GM12878 (cell line): Measurements from ENCODE around the gene KCNA4. TPM values are rescaled to one million over a fixed set of nuclear protein-coding genes. Genes with fewer than 3 reads are reported as not detected.
"Not testable (repeated sequence)": the region's sequence is repeated elsewhere in the genome, so short reads cannot be mapped to it uniquely, and the experiment has no call there.

Source experiments
- ATAC-seq: fragments of 200-7000 bp; cut with Tn5 transposase; 3 replicates; pipeline ENCODE4 v1.9.1; 2020; ENCODE audit warnings: mild to moderate bottlenecking, moderate library complexity
- BruUV-seq: library from RNA; stranded (reverse); fragments of 400-500 nt; replicated peaks from 2 replicates; lab custom pipeline; 2021; lab: Mats Ljungman, UMichigan
- CTCF ChIA-PET: fragments of 300-600 bp; sonication (Branson Sonifier 250); formaldehyde crosslinking; extraction: SDS; loops from one replicate; lab custom pipeline; 2021; ENCODE audit warnings: inconsistent platforms; lab: Yijun Ruan, JAX
- POLR2A ChIA-PET: fragments of 350-600 bp; formaldehyde crosslinking; extraction: SDS; loops from one replicate; lab custom pipeline; 2021; ENCODE audit warnings: inconsistent platforms; lab: Charles Lee
- RAD21 ChIA-PET: fragments of 300-600 bp; sonication (Branson Sonifier 250); formaldehyde crosslinking; loops from one replicate; lab custom pipeline; 2023; ENCODE audit warnings: antibody characterized with exemption; ENCODE audit not compliant: unreplicated experiment; lab: Charles Lee
- SMC1A ChIA-PET: fragments of 300-600 bp; sonication (Branson Sonifier 250); formaldehyde crosslinking; loops from one replicate; lab custom pipeline; 2023; ENCODE audit not compliant: unreplicated experiment, uncharacterized antibody; lab: Charles Lee
- DNase-seq: peaks from one replicate; pipeline ENCODE4 v3.0.0-alpha.2; 2011; ENCODE audit warnings: low read depth, low spot score
- FAIRE-seq: peaks from 3 replicates; lab custom pipeline; 2011; peaks lifted over from hg19 to GRCh38; lab: Jason Lieb, UNC
- H2AFZ ChIP-seq: 2 replicates; pipeline ENCODE4 v1.6.0; 2011; ENCODE audit warnings: low read depth, low read length, control low read depth; ENCODE audit not compliant: control insufficient read depth
- H3K27ac ChIP-seq: 2 replicates; pipeline ENCODE4 v1.5.1; 2011; ENCODE audit warnings: control low read depth; ENCODE audit not compliant: control insufficient read depth, insufficient read depth
- H3K27me3 ChIP-seq, 2 experiments: replicated peaks in 1 of 2; 2 replicates each; pipeline versions ENCODE4 v1.6.0 to v1.6.1; 2011; ENCODE audit warnings: low read length in 1 of 2; ENCODE audit not compliant: control insufficient read depth in 2 of 2, insufficient read depth in 2 of 2
- H3K36me3 ChIP-seq, 2 experiments: 2 replicates each; pipeline ENCODE4 v1.5.1; 2011; ENCODE audit warnings: low read length in 1 of 2; ENCODE audit not compliant: control insufficient read depth in 2 of 2, insufficient read depth in 2 of 2
- H3K4me1 ChIP-seq: 2 replicates; pipeline ENCODE4 v1.6.1; 2011; ENCODE audit warnings: mild to moderate bottlenecking, low read length, moderate library complexity, mixed read lengths; ENCODE audit not compliant: control insufficient read depth, insufficient read depth
- H3K4me2 ChIP-seq: 2 replicates; pipeline ENCODE4 v1.6.0; 2011; ENCODE audit warnings: control low read depth; ENCODE audit not compliant: control insufficient read depth, insufficient read depth
- H3K4me3 ChIP-seq: fragments of 200-600 bp; sonication (generic); 2 replicates; pipeline ENCODE4 v1.5.1; 2016
- H3K79me2 ChIP-seq: 2 replicates; pipeline ENCODE4 v1.6.0; 2011; ENCODE audit warnings: low read length; ENCODE audit not compliant: control insufficient read depth, insufficient read depth
- H3K9ac ChIP-seq: 2 replicates; pipeline ENCODE4 v1.8.0; 2011; ENCODE audit warnings: low read length, control low read depth, mixed read lengths; ENCODE audit not compliant: control insufficient read depth, insufficient read depth
- H3K9me3 ChIP-seq: replicated peaks from 3 replicates; pipeline ENCODE4 v1.5.1; 2011; ENCODE audit warnings: mild to moderate bottlenecking, low read length; ENCODE audit not compliant: control insufficient read depth, insufficient read depth
- H4K20me1 ChIP-seq: 2 replicates; pipeline ENCODE4 v1.6.0; 2011; ENCODE audit not compliant: control insufficient read depth, insufficient read depth
- WGBS: methylation state at CpG from one replicate; pipeline ENCODE4 v1.1.6; 2016; ENCODE audit warnings: low lambda C conversion rate; ENCODE audit not compliant: insufficient replicate concordance, insufficient coverage; ENCODE audit errors: missing lambda C conversion rate; 5-methylcytosine and 5-hydroxymethylcytosine counted together
- in situ Hi-C: fragments of 300-500 bp; cut with MboI; formaldehyde crosslinking; loops from 9 replicates; pipeline ENCODE4 v1.14.3; 2018; ENCODE audit warnings: mixed read lengths
- intact Hi-C: fragments of 100-400 bp; cut with micrococcal nuclease; formaldehyde crosslinking; loops from one replicate; pipeline ENCODE4 v1.14.2; 2022; ENCODE audit not compliant: unreplicated experiment
- polyA plus RNA-seq, 11 experiments: library from polyadenylated mRNA; depleted of rRNA in 4 of 11; unstranded in 6 of 11; stranded (reverse) in 5 of 11; fragments of >200 nt; fragmentation: Nextera tagmentation in 4 of 11; fragmentation: Illumina TruSeq in 1 of 11; extraction: Ambion mirVana in 4 of 11; extraction: Trizol in 1 of 11; gene quantifications; 1 replicate in 1 of 11; 2 replicates in 10 of 11; pipeline versions ENCODE4 v1.2.1 to v1.2.3, GENCODE V29; 2011 to 2016; ENCODE audit warnings: inconsistent platforms in 2 of 11, missing spikeins in 2 of 11, low read depth in 1 of 11
- total RNA-seq, 4 experiments: library from RNA; depleted of rRNA in 3 of 4; stranded (reverse); fragments of >200 nt in 3 of 4; fragmentation: Illumina TruSeq in 1 of 4; extraction: Trizol in 1 of 4; gene quantifications; 2 replicates each; pipeline versions ENCODE4 v1.2.1 to v1.2.3, GENCODE V29; 2013 to 2021

Gene KCNA4
- total and polyA plus RNA-seq, 10 of the 15 experiments (the other 5 are each of a cell fraction or from before 2014, with no cell fraction given): not detected

GRCh38 chr11:30034746-30035145 is 17.9 kb upstream of the KCNA4 start:
- FAIRE-seq, ATAC-seq, H3K4me2 ChIP-seq, intact Hi-C loops, RAD21 ChIA-PET, POLR2A ChIA-PET, H3K27ac ChIP-seq, H3K9ac ChIP-seq, H3K4me1 ChIP-seq, H3K79me2 ChIP-seq, CTCF ChIA-PET, H3K27me3 ChIP-seq, H4K20me1 ChIP-seq, BruUV-seq, SMC1A ChIA-PET, H2AFZ ChIP-seq, DNase-seq, in situ Hi-C loops, H3K4me3 ChIP-seq, H3K36me3 ChIP-seq, H3K9me3 ChIP-seq: not testable (repeated sequence)
- WGBS: 17% methylated on average over 4 of the region's 4 CpGs

GRCh38 chr11:30034166-30034565 is 17.3 kb upstream of the KCNA4 start:
- H3K9ac ChIP-seq, POLR2A ChIA-PET, H4K20me1 ChIP-seq, H3K9me3 ChIP-seq, H3K79me2 ChIP-seq, BruUV-seq, H3K4me2 ChIP-seq, SMC1A ChIA-PET, H3K4me3 ChIP-seq, in situ Hi-C loops, DNase-seq, ATAC-seq, H3K27me3 ChIP-seq, intact Hi-C loops, H2AFZ ChIP-seq, CTCF ChIA-PET, H3K36me3 ChIP-seq, H3K4me1 ChIP-seq, FAIRE-seq, H3K27ac ChIP-seq, RAD21 ChIA-PET: not testable (repeated sequence)
